NCI-H2081 treated with DMSO at 0.1 percent for 48 hours (cell line): ENCODE data around the gene PADI3.

ENCODE experiments used
- DNase-seq: peaks from one replicate; lab custom pipeline; 2025; lab: John Stamatoyannopoulos, UW

PADI3 gene

DNA sequence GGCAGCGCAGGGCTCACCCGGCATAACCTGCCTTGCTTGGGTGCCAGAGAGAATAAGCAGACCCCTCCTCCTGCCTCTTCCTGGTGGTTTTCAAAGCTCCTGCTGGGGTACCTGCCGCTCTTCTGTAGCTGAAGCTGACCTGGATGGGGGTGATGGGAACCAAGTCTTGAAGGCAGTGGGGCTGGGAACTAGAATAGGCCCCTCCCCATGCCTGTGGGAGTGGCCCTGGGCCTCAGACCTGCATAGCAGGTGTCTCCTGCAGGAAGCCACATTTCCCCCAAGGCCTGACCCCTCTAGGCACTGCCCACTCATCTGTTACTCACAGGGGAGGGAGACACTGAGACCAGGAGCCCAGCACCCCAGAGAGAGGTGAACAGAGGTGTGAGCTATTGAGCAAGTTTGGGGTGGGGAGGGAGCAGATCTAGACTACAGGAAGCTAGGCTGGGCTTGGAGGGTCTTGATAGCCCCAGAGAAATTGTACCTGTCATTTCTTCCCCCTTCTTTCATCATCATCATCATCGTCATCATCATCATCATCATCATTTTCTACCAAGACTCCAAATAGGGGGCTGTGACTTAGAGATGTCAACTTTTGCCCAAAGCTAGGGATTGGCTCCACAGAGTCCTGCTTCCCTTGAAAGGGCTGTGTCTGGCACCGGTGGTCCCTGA, 33.9 kb upstream of the PADI3 start:
- no peak for DNase-seq

GRCh38 chr1:17215545-17215890, 33.4 kb upstream of the PADI3 start:
- no peak for DNase-seq

DNA sequence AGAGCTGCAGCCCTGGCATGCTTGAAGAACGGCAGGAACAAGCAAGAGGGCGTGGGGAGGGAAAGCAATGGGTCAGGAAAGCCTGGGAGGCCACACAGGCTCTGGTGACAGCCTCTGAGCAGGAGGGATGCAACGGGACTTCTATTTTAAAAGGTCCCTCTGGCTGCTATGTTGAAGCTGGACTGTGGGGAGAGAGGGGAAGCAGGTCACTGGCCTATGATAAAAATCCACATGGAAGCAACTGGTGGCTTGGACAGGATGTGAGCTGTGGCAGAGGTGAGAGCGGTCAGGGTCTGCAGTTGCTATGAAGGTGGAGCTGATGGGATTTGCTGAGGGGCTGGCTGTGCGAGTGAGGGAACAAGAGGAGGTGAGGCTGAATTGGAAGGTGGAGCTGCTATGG, 32.8 kb upstream of the PADI3 start:
- DNase-seq: no peak

DNA sequence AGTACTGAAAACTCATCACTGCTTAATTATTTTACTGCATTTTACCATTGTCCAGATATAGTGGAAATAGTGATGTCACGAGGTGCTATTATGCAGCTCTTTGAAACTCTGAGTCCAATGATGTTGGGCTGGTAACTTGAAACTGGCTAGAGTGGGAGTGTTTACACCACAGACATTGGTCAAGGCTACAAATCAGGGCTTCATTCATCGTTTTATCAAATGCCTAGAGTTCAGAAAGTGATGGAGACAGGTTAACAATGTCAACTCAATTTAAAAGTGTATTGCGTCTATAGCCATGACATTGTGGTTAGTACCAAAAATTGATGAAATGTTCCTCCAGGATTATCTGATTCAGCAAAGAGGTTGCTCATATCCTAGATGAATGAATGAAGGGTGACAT, 31.3 kb upstream of the PADI3 start:
- no peak for DNase-seq

GRCh38 chr1:17218939-17219338, 30.0 kb upstream of the PADI3 start:
- no peak for DNase-seq

DNA sequence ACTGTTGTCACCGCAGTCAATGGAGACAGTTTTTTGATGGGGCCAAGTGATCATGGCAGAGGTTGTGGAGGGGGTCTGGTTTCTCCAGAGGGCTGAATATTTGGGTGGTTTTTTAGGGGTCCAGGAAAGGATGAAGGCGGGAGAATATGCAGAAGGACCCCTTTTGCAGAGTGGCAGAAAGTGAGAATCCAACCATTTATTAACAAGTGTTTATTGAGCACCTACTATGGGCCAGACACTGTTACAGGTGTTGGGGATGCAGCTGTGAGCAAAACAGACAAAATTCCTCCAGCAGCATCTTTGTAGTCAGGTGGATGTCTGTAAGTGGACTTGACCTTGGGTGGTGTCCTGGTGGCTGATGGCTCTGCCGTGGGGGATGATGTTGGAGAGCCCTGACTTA, 28.6 kb upstream of the PADI3 start:
- DNase-seq: no peak

DNA sequence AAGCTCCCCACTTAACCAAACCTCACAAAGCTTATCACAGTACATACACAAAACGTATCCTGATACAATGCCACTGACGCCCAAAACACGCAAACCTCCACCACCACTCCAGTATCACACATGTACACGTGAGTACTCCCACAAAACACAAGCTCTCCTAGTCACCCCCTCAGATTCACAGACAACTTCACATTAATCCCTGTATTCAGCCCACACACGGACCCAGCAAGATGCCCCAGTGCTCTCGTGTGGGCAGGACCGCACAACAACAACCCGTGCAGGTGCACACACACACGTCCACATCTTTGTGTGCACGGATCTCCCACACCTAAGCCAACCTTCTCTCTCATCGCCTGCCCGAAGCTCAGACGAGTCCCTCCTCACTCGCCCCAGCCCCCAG, 26.3 kb upstream of the PADI3 start:
- DNase-seq: no peak

DNA sequence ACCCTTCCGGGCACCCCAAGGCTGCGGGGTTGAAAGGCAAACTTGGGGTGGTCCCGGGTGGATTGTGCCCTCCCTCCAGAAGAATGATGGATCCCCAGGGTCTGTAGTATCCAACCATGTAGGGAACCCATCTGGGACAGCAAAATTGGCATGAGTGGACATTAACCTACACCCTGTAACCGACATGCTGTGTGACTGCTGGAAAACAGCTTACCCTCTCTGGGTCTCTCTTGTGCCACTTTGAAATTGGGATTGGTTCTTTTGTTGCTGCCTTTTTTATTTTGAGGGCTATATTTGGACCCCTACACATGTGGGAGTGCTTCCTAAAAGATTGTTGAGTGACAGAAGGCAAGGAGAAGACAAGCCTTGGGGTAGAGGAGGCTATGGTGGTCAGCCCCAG, 24.5 kb upstream of the PADI3 start:
- no peak for DNase-seq

DNA sequence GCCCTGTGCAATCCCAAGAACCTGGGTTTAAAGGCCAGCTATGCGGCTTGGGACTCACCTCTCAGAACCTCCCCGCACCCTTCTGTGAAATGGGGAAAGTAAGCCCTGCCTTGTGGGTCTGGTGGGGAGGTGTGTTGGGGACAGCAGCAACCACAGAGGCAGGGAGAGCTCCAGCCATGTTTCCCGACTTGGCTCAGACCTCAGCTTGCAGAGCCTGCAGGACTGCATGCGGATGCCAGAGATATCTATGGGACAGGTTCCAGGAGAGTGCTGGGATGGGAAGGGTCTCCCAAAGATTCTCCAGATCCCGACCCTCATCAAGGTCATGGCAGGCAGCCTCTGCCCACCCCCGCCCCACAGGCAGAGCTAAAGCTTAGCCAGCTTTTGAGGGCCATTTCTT, 23.8 kb upstream of the PADI3 start:
- DNase-seq: no peak

DNA sequence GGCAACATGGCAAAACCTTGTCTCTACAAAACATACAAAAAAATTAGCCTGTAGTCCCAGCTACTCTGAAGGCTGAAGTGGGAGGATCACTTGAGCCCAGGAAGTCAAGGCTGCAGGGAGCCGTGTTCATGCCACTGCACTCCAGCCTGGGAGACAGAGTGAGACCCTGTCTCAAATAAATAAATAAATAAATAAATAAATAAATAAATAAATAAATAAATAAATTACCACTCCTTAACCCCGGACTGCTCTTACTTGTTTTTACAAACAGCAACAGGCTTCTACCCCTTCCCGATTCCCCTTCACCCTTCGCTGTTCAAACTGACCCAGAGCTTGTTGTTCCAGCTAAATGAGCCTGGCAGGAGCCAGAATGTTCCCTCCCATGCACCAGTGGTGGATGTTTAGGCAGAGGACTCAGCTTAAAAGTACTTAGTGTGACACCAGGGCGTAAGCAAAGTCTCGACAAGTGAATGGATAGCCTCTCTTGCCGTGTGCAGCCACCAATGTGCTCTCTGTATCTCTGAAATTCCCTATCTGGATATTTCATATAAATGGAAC, 21.5 kb upstream of the PADI3 start:
- DNase-seq: no peak

DNA sequence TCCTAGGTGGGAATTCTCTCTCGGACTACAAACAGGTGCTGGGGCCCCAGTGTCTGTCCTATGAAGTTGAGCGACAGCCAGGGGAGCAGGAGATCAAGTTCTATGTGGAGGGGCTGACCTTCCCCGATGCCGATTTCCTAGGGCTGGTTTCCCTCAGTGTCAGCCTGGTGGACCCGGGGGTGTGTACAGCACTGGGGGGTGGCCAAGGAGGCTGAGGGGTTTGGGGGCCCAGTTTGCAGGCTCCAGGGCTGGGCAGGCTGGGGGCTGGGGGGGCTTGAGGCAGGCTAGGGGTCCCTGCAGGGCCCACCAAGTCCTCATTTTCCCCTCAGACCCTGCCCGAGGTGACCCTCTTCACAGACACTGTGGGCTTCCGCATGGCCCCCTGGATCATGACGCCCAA, 20.3 kb upstream of the PADI3 start:
- DNase-seq: no peak

DNA sequence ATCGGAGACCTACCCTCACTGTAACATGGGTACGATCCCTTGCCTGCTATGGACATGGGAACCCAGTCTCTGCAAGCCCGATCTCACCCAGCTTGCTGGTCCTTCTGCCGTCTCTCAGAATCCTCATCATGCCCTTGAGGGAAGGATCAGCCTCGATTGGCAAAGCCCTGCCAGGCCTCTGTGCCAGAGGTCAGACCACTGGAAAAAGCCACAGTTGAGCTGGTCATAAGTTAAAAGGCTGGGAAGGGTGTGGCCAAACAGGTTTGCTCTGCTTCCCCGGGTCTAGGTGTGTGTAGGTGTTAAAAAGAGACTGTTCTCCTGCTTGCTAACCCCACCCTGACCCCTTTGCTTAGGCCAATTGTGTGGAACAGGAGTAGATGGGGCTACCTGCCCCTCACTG, 19.5 kb upstream of the PADI3 start:
- DNase-seq: no peak

DNA sequence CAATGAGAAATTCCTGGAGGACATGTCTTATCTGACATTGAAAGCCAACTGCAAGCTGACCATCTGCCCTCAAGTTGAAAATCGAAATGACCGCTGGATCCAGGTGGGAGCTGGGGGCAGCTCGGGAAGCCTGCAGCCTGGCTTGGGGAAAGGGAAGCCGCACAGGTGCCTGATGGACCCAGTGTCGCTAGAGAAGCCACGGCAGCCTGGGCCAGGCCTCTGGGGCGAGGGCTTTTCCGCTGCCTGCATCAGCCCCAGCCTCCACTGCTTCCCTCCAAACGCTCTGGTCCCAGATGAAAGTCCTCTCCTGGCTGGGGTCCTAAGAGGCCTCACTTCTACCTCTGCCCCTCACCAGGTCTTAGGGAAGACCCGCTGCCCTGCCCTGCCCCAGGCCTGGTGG, 18.8 kb upstream of the PADI3 start:
- no peak for DNase-seq

- DNase-seq: no peak
Measured at GRCh38 chr1:17230671-17231310, 18.1 kb upstream of the PADI3 start.

DNA sequence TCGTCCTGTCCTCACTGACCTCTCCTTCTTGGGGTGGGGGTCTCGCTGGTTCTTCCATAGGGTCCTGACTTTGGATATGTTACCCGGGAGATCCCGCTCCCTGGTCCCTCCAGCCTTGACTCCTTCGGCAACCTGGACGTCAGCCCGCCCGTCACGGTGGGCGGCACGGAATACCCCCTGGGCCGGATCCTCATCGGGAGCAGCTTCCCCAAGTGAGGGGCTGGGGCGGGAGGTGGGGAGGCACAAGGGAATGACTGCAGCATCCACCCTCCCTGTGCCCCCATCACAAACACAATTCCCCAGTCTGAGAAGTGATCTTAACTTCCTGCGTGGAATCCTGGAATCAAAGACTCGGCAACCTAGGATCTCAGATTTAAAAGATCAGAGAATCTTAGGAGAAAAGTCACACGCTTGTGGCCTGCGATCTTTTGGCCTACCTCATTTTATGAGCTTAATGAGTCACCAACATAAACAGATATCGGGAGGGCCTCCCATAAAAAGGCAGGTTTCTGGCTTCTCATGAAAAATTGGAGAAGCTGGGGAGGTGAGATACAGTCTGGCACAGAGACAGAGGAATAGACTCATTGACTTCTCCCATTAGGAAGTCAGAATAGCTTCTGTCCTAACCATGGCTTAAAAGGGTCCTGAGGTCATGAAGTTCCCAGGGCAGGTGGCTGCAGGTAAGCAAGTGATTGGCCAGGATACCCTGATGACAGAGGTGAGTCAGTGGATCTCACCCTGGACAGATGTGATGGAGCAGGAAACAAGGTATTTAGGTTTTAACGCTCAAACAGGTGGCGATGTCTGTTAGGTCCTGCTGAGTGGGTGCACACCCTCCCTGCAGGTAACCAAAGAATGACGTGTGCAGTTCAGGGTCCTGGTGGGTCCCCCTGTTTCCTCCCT, 15.9 kb upstream of the PADI3 start:
- DNase-seq: no peak

- no peak for DNase-seq
Measured at GRCh38 chr1:17233675-17234320, 15.1 kb upstream of the PADI3 start.

- DNase-seq: no peak
Measured at GRCh38 chr1:17234405-17234804, 14.5 kb upstream of the PADI3 start.

DNA sequence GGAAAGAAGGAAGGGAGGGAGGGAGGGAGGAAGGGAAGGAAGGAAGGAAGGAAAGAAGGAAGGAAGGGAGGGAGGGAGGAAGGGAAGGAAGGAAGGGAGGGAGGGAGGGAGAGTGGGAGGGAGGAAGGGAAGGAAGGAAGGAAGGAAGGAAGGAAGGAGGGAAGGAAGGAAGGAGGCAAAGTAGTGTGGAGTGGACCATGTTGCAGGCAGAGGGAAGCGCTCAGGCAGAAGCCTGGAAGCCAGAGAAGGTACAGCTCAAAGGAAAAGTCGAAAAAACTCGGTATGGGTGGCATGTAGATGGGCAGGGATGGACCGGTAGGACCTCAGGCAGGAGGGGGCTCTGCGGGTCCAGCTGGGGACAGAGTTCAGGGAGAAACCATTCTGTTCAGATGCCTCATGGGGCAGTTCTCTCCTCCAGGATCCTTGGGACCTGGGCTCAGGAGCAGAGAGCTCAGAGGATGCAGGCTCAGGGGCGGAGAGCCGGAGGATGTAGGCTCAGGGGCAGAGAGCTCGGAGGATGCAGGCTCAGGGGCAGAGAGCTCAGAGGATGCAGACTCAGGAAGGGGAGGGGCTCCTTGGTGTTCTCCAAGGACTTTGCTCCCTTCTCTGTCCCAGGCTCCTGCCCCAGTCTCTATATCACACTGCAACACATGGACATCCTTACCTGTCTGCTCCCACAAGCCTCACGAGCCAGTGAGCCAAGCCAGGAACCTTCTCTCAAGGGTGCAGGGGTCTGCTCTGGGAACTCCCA, 13.6 kb upstream of the PADI3 start:
- DNase-seq: no peak

GRCh38 chr1:17236779-17237560, 11.9 kb upstream of the PADI3 start:
- peak; percentile 70 for DNase-seq

- DNase-seq: no peak
Measured at GRCh38 chr1:17237561-17237903, 11.4 kb upstream of the PADI3 start.

- DNase-seq: peak; percentile 4
Measured at GRCh38 chr1:17239420-17239819, 9.5 kb upstream of the PADI3 start.
